ENCODE results near the gene LIPE. TPM values are rescaled to one million over a fixed set of nuclear protein-coding genes. Genes with fewer than 3 reads are reported as not detected.

LIPE gene
- total and polyA plus RNA-seq, 5 experiments from 2014 or later, result 4.2 to 29.5 (median 9.6) TPM

DNA sequence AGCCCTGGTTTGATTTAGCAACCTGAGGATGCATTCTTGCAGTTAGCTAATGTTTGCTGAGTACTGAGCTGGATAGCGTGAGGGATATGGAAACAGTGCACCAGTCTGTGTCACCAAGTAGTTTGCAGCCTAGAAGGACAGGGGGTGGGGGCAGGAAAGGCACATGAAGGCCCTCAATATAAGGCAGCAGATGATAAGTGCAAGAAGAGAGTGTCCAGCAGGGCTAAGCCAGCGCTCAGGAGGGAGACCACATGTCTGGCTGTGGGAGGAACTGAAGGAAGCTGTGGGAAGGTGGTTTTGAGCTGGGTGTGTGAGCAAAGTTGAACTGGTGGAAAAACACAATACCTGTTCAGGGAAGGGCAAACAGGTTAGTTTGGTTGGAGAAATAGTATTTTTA is 13.9 kb upstream of the LIPE start:
- POLR2A ChIA-PET, result interaction anchor here (0.8 to 1.6 kb wide), 3 partner anchors 9 to 39 kb away, joined by 3 to 9 read pairs (median 3); no protein-coding TSS in a partner anchor
- Mint-ChIP-seq H3K9me3 (no peaks in the 10 kb centered on the region), H3K27ac (peak overlapping the region; percentile 1 to 79 (median 58)), H3K36me3 (no peaks in the 10 kb centered on the region), H3K27me3 (peaks cover 0 to 1% (median 0%) of the 10 kb centered on the region in 5 donors), H3K4me1 (peaks cover 22 to 29% (median 24%) of the 10 kb centered on the region in 4 donors), H3K4me3 (peak overlapping the region in 7 of 10 donors; percentile 7 to 77 (median 34))
- DNase-seq, result peak in 1 of 10 donors; percentile 18
- peak; percentile 23 to 36 for ATAC-seq

DNA sequence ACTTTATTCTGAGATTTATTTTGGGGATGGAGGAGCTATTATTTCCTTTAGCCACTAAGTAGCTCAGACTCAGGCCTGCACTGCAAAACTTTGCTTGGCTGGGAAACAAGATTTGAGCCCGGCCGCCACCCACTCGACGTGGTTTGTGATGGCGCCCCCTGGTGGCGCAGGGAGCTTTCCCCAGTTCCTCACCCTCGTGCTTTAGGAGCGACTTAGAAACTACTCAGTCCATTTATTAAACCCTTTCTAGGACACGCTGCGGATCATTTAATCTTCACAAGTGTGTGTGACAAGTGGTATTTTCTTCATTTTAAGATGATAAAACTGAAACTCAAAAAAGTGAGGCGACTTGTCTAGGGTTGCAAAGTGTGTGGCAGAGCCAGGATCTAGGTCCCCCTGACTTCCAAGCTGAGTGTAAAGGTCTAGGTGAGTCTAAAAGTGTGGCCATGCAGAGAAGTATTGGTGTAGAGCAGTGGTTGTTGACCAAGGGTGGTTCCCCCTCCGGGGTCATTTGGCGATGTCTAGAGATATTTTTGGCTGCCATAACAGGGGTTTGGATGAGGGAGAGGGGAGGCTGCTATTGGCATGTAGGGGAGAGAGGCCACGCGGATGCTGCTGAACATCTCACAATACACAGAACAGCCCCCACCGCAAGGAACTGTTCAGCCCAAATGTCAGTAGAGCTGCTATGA is 13.3 kb upstream of the LIPE start:
- peak overlapping the region in 7 of 10 donors; percentile 21 to 77 (median 33) for H3K4me3 Mint-ChIP-seq
- H3K4me1 Mint-ChIP-seq, result peaks cover 22 to 29% (median 24%) of the 10 kb centered on the region in 4 donors
- H3K27me3 Mint-ChIP-seq, result peaks cover 0 to 1% (median 0%) of the 10 kb centered on the region in 5 donors
- ATAC-seq, result peak; percentile 63 to 76
- H3K27ac Mint-ChIP-seq, result peak overlapping the region; percentile 1 to 79 (median 70)
- H3K9me3 Mint-ChIP-seq, result no peaks in the 10 kb centered on the region
- POLR2A ChIA-PET, result interaction anchor here (0.6 to 1.6 kb wide), 4 partner anchors 10 to 82 kb away, joined by 3 to 9 read pairs (median 3); no protein-coding TSS in a partner anchor
- peak; percentile 59 to 89 (median 76) for DNase-seq
- no peaks in the 10 kb centered on the region for H3K36me3 Mint-ChIP-seq

DNA sequence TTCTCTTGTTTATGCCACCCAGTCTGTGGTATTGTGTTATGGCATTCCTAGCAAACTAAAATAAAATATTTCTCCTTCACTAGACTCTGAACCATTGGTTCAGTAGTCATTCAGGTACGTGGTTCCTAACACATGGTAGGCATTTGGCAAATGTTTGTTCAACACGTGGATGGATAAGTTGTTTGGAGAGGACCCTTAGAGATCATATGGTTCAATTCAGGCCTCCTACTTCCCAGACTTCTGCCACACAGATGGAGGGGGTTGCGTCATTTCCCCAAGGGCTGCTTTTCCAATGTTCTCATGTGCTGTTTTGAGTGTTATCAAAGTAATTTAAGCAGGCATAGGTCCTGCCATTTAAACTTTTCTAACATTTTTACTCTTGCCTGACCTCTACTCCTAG is 8.8 kb upstream of the LIPE start:
- ATAC-seq, result no peak
- peaks cover 0 to 2% (median 0%) of the 10 kb centered on the region in 5 donors for H3K27me3 Mint-ChIP-seq
- POLR2A ChIA-PET, result interaction anchor here (0.6 kb wide), 1 partner anchor 573 kb away, joined by 5 read pairs; no protein-coding TSS in a partner anchor

GRCh38 chr19:42435316-42435715 is 8.1 kb upstream of the LIPE start:
- Mint-ChIP-seq H3K4me3 (no peak overlapping the region), H3K27me3 (peaks cover 0 to 2% (median 0%) of the 10 kb centered on the region in 5 donors), H3K27ac (no peak overlapping the region), H3K4me1 (peaks cover 5 to 15% (median 9%) of the 10 kb centered on the region in 4 donors), H3K9me3 (no peaks in the 10 kb centered on the region), H3K36me3 (no peaks in the 10 kb centered on the region)
- ATAC-seq, result no peak
- no peak for DNase-seq
- POLR2A ChIA-PET, result no interaction called here

More for the DNA sequence above, 8.8 kb upstream of the LIPE start:
- DNase-seq, result no peak
- Mint-ChIP-seq H3K9me3 (no peaks in the 10 kb centered on the region), H3K4me3 (no peak overlapping the region), H3K27ac (no peak overlapping the region), H3K36me3 (no peaks in the 10 kb centered on the region), H3K4me1 (peaks cover 12 to 22% (median 15%) of the 10 kb centered on the region in 4 donors)

GRCh38 chr19:42433503-42434260 is 6.5 kb upstream of the LIPE start:
- peak; percentile 27 to 77 (median 50) for DNase-seq
- Mint-ChIP-seq H3K27ac (no peak overlapping the region), H3K27me3 (peaks cover 0 to 2% (median 0%) of the 10 kb centered on the region in 5 donors), H3K4me3 (no peak overlapping the region), H3K36me3 (no peaks in the 10 kb centered on the region), H3K4me1 (peaks cover 4 to 7% (median 5%) of the 10 kb centered on the region in 4 donors), H3K9me3 (no peaks in the 10 kb centered on the region)
- POLR2A ChIA-PET, result interaction anchor here (1.1 kb wide), 1 partner anchor 13 kb away, joined by 3 read pairs; no protein-coding TSS in a partner anchor
- peak; percentile 49 to 76 for ATAC-seq

GRCh38 chr19:42431486-42431885 is 4.3 kb upstream of the LIPE start:
- Mint-ChIP-seq H3K27me3 (peaks cover 0 to 2% (median 0%) of the 10 kb centered on the region in 5 donors), H3K27ac (no peak overlapping the region)
- POLR2A ChIA-PET, result no interaction called here

DNA sequence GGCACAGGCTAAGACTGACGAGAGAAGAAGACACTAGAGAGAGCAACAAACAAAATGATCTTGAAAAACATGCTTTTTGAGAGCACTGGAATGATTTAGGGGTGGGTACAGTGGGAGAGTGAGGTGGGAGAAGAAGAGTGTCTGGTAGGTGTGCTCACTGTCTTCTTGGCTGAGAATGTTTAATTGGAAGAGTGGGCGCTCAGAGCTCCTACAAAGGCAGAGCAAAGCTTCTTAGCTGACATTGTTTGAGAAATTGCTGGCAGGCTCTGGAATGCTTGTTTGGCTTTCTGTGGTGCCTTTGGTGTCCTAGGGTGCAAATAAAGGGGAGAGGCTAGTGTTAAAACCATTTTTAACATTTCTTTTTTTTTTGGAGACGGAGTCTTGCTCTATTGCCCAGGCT is 1.5 kb upstream of the LIPE start:
- Mint-ChIP-seq H3K27me3 (peaks cover 0 to 2% (median 0%) of the 10 kb centered on the region in 5 donors), H3K27ac (no peak overlapping the region), H3K4me1 (peaks cover 7 to 10% (median 8%) of the 10 kb centered on the region in 4 donors), H3K36me3 (no peaks in the 10 kb centered on the region), H3K9me3 (no peaks in the 10 kb centered on the region), H3K4me3 (no peak overlapping the region)
- POLR2A ChIA-PET, result no interaction called here
- DNase-seq (no peak), ATAC-seq (no peak)

More at GRCh38 chr19:42431486-42431885, 4.3 kb upstream of the LIPE start:
- DNase-seq, result no peak
- H3K4me1 Mint-ChIP-seq, result peaks cover 0 to 4% (median 0%) of the 10 kb centered on the region in 4 donors
- no peak overlapping the region for H3K4me3 Mint-ChIP-seq
- H3K36me3 Mint-ChIP-seq, result no peaks in the 10 kb centered on the region
- H3K9me3 Mint-ChIP-seq, result no peaks in the 10 kb centered on the region
- no peak for ATAC-seq

GRCh38 chr19:42426643-42427042 is 545 bp downstream of the LIPE start:
- DNase-seq, result no peak
- ATAC-seq, result no peak
- peaks cover 20 to 30% (median 25%) of the 10 kb centered on the region in 4 donors for H3K4me1 Mint-ChIP-seq
- H3K9me3 Mint-ChIP-seq, result no peaks in the 10 kb centered on the region
- POLR2A ChIA-PET, result interaction anchor here (0.7 kb wide), 1 partner anchor 183 kb away, joined by 4 read pairs; no protein-coding TSS in a partner anchor
- peak overlapping the region in 1 of 10 donors; percentile 69 for H3K27ac Mint-ChIP-seq
- no peaks in the 10 kb centered on the region for H3K36me3 Mint-ChIP-seq
- H3K4me3 Mint-ChIP-seq, result peak overlapping the region in 2 of 10 donors; percentile 14 to 60
- H3K27me3 Mint-ChIP-seq, result no peaks in the 10 kb centered on the region

GRCh38 chr19:42424712-42425131 is 2.5 kb downstream of the LIPE start:
- ATAC-seq (no peak), DNase-seq (no peak)
- Mint-ChIP-seq H3K4me3 (peak overlapping the region; percentile 94 to 100 (median 97)), H3K4me1 (peaks cover 35 to 49% (median 44%) of the 10 kb centered on the region in 4 donors), H3K9me3 (no peaks in the 10 kb centered on the region), H3K27me3 (no peaks in the 10 kb centered on the region), H3K27ac (peak overlapping the region in 2 of 10 donors; percentile 14 to 29), H3K36me3 (no peaks in the 10 kb centered on the region)
- POLR2A ChIA-PET, result interaction anchor here (1.1 kb wide), 1 partner anchor 23 kb away, joined by 3 read pairs; no protein-coding TSS in a partner anchor

DNA sequence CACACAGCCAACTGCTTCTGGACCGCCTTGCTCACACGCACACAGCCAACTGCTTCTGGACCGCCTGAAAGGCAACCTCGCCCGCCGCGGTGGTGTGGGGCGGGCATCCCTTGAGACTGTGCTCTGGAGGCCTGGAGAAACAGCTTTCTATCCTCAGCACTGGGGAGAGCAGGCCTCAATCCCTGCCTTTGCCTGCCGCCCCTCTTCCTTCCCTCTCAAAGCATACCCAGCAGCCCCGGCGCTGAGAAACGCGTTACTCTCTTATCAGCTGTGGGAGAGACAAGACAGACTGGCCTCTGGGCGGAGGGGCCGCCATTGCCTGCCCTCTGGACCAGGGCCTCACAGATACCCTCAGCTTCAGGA is 2.9 kb downstream of the LIPE start:
- H3K4me3 Mint-ChIP-seq, result peak overlapping the region; percentile 94 to 100 (median 97)
- no peaks in the 10 kb centered on the region for H3K36me3 Mint-ChIP-seq
- H3K9me3 Mint-ChIP-seq, result no peaks in the 10 kb centered on the region
- DNase-seq, result no peak
- no peak for ATAC-seq
- H3K27me3 Mint-ChIP-seq, result no peaks in the 10 kb centered on the region
- POLR2A ChIA-PET, result interaction anchor here (0.7 to 1.8 kb wide), 3 partner anchors 21 to 28 kb away, joined by 3 to 13 read pairs (median 3); no protein-coding TSS in a partner anchor
- peaks cover 35 to 50% (median 44%) of the 10 kb centered on the region in 4 donors for H3K4me1 Mint-ChIP-seq
- peak overlapping the region in 6 of 10 donors; percentile 14 to 96 (median 94) for H3K27ac Mint-ChIP-seq

GRCh38 chr19:42423462-42424344 is 3.5 kb downstream of the LIPE start:
- H3K4me3 Mint-ChIP-seq, result peak overlapping the region; percentile 94 to 100 (median 97)
- ATAC-seq, result peak; percentile 90 to 94
- POLR2A ChIA-PET, result interaction anchor here (0.6 to 1.8 kb wide), 8 partner anchors 22 to 548 kb away, joined by 3 to 13 read pairs (median 4); partner anchors contain the start of gene CEACAM1
- H3K36me3 Mint-ChIP-seq, result no peaks in the 10 kb centered on the region
- DNase-seq, result peak; percentile 81 to 97 (median 92)
- H3K9me3 Mint-ChIP-seq, result no peaks in the 10 kb centered on the region
- peaks cover 35 to 50% (median 45%) of the 10 kb centered on the region in 4 donors for H3K4me1 Mint-ChIP-seq
- peak overlapping the region; percentile 89 to 96 (median 94) for H3K27ac Mint-ChIP-seq
- H3K27me3 Mint-ChIP-seq, result no peaks in the 10 kb centered on the region
